Measurements from ENCODE around the gene ZFP36L2. TPM values are rescaled to one million over a fixed set of nuclear protein-coding genes. Genes with fewer than 3 reads are reported as not detected.

Gene ZFP36L2
- total and polyA plus RNA-seq, 9 of the 15 experiments (the other 6 are each of a cell fraction or from before 2014, with no cell fraction given), result 4.1 to 60.6 (median 20.3) TPM

GRCh38 chr2:43190311-43191052 is 35.9 kb downstream of the ZFP36L2 start (continued):
- TF ChIP-seq PREB (CRISPR knock-in tag; IDR thresholded peaks at IDR 0.05), result no peak
- no peak for TF ChIP-seq MTF1 (CRISPR knock-in tag; IDR thresholded peaks at IDR 0.05; ENCODE audit: borderline replicate concordance)
- 0 out of 2 replicates have a peak, but pooled peaks have one; percentile 6 for TF ChIP-seq SMC3 (conservative IDR thresholded peaks at IDR 0.05; ENCODE audit: insufficient read depth, low read depth, low read length)
- peak; percentile 92 for TF ChIP-seq ZBTB9 (CRISPR knock-in tag; IDR thresholded peaks at IDR 0.05)
- TF ChIP-seq FOXK2 (conservative IDR thresholded peaks at IDR 0.05 in 1 of 2, IDR thresholded peaks at IDR 0.05 in 1 of 2; ENCODE audit: low read depth in 2 of 2), result no peak
- no peak for TF ChIP-seq KAT8 (IDR thresholded peaks at IDR 0.05; ENCODE audit: low read depth)
- no peak for TF ChIP-seq BACH1 (tag; IDR thresholded peaks at IDR 0.05)
- TF ChIP-seq HCFC1 (IDR thresholded peaks at IDR 0.05; ENCODE audit: low read depth, low read length), result no peak
- no peak for TF ChIP-seq NR2F6 (CRISPR knock-in tag; IDR thresholded peaks at IDR 0.05)
- no peak for TF ChIP-seq YBX1 (IDR thresholded peaks at IDR 0.05)
- no peak for TF ChIP-seq PRPF4 (IDR thresholded peaks at IDR 0.05; ENCODE audit: insufficient read depth, low read depth, low read length, poor library complexity, severe bottlenecking)
- no peak for TF ChIP-seq ZNF696 (CRISPR knock-in tag; conservative IDR thresholded peaks at IDR 0.05)
- TF ChIP-seq MAFG (tag; conservative IDR thresholded peaks at IDR 0.05), result no peak
- peak; percentile 45 for TF ChIP-seq HDAC3 (IDR thresholded peaks at IDR 0.05; ENCODE audit: borderline replicate concordance, partially characterized antibody)
- TF ChIP-seq L3MBTL2 (IDR thresholded peaks at IDR 0.05), result no peak
- TF ChIP-seq ZNF395 (CRISPR knock-in tag; IDR thresholded peaks at IDR 0.05), result peak; percentile 89
- no peak for TF ChIP-seq ZNF764 (CRISPR knock-in tag; IDR thresholded peaks at IDR 0.05; ENCODE audit: low read depth)
- no peak for TF ChIP-seq ZNF253 (CRISPR knock-in tag; conservative IDR thresholded peaks at IDR 0.05)
- no peak for TF ChIP-seq FOXJ3 (CRISPR knock-in tag; IDR thresholded peaks at IDR 0.05)
- no peak for TF ChIP-seq ZNF197 (CRISPR knock-in tag; IDR thresholded peaks at IDR 0.05; ENCODE audit: low read depth)
- no peak for TF ChIP-seq ASH1L (IDR thresholded peaks at IDR 0.05; ENCODE audit: borderline replicate concordance, low read depth, partially characterized antibody)
- no peak for TF ChIP-seq HDAC6 (IDR thresholded peaks at IDR 0.05; ENCODE audit: low read depth, low read length)
- TF ChIP-seq SRF (CRISPR knock-in tag; IDR thresholded peaks at IDR 0.05), result peak in 1 of 2 experiments; percentile 9; a peak in 1 of 4 replicates
- TF ChIP-seq KLF6 (CRISPR knock-in tag; IDR thresholded peaks at IDR 0.05; ENCODE audit: borderline replicate concordance), result no peak; the same call in 1 of the 2 replicates
- no peak for TF ChIP-seq BRF1 (IDR thresholded peaks at IDR 0.05; ENCODE audit: borderline replicate concordance, extremely low read depth, insufficient read length)

All from K562 (cell line).